ENCODE measurements around the gene IGBP1.

DNA sequence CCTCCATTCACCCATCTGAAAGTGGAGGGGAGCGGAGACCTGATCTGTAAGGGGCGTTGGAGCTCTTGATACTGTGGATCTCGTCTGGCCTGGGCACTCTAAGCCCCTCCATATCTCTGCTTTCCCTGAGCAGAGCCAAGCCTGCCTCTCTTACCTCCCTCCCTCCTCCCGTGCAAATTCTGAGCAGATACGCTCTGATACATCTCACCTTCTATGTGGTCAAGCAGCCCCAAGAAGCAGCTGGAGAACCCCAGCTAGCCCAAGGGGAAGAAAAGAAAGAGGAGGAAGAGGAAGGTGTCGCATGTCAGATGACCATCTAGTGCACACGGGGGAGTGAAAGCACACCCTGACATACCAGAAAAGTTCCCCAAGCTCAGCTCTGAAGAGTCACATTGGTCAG lies 42.1 kb downstream of the IGBP1 start:
- TF ChIP-seq, protein P1, sequence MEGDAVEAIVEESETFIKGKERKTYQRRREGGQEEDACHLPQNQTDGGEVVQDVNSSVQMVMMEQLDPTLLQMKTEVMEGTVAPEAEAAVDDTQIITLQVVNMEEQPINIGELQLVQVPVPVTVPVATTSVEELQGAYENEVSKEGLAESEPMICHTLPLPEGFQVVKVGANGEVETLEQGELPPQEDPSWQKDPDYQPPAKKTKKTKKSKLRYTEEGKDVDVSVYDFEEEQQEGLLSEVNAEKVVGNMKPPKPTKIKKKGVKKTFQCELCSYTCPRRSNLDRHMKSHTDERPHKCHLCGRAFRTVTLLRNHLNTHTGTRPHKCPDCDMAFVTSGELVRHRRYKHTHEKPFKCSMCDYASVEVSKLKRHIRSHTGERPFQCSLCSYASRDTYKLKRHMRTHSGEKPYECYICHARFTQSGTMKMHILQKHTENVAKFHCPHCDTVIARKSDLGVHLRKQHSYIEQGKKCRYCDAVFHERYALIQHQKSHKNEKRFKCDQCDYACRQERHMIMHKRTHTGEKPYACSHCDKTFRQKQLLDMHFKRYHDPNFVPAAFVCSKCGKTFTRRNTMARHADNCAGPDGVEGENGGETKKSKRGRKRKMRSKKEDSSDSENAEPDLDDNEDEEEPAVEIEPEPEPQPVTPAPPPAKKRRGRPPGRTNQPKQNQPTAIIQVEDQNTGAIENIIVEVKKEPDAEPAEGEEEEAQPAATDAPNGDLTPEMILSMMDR (IDR thresholded peaks at IDR 0.05): no peak
- TF ChIP-seq POLR2AphosphoS5 (IDR thresholded peaks at IDR 0.05): no peak
- no peak for TF ChIP-seq POLR2A (IDR thresholded peaks at IDR 0.05)
- no peak for TF ChIP-seq EP300 (IDR thresholded peaks at IDR 0.05; ENCODE audit: low read depth)
